Activated CD4-positive, alpha-beta T cell treated with anti-CD3 and anti-CD28 coated beads, Interleukin-10, Interleukin-2, amounts not matched to agents 100 ng/mL and 50 ng/mL, durations not matched to agents 16 hours and 8 hours (primary cell): ENCODE data around the gene HPS5.
"Not testable (repeated sequence)": the region's sequence is repeated elsewhere in the genome, so short reads cannot be mapped to it uniquely, and the experiment has no call there.

ENCODE experiments used
- DNase-seq: peaks from one replicate; pipeline ENCODE4 v3.0.0-alpha.2; 2020

The HPS5 gene

GRCh38 chr11:18315893-18316292 is 6.0 kb downstream of the HPS5 start:
- DNase-seq: no peak

GRCh38 chr11:18314784-18315523 is 7.0 kb downstream of the HPS5 start:
- no peak for DNase-seq

GRCh38 chr11:18313965-18314763 is 7.8 kb downstream of the HPS5 start:
- no peak for DNase-seq

- no peak for DNase-seq
Measured at GRCh38 chr11:18312663-18313420, 9.1 kb downstream of the HPS5 start.

GRCh38 chr11:18312012-18312411 is 9.9 kb downstream of the HPS5 start:
- no peak for DNase-seq

- no peak for DNase-seq
Measured at GRCh38 chr11:18310800-18311340, 11.1 kb downstream of the HPS5 start.

GRCh38 chr11:18309691-18310090 is 12.2 kb downstream of the HPS5 start:
- DNase-seq: no peak

GRCh38 chr11:18308242-18308641 is 13.7 kb downstream of the HPS5 start:
- no peak for DNase-seq

- no peak for DNase-seq
Measured at GRCh38 chr11:18307461-18308139, 14.3 kb downstream of the HPS5 start.

- no peak for DNase-seq
Measured at GRCh38 chr11:18304745-18305144, 17.2 kb downstream of the HPS5 start.

GRCh38 chr11:18299721-18300120 is 22.2 kb downstream of the HPS5 start:
- DNase-seq: no peak

GRCh38 chr11:18295316-18295715 is 26.6 kb downstream of the HPS5 start:
- DNase-seq: no peak

- DNase-seq: peak; percentile 64
Measured at GRCh38 chr11:18294862-18295261, 27.1 kb downstream of the HPS5 start.

GRCh38 chr11:18288911-18289310 is 33.0 kb downstream of the HPS5 start:
- no peak for DNase-seq

- DNase-seq: no peak
Measured at GRCh38 chr11:18285841-18286240, 36.1 kb downstream of the HPS5 start.

GRCh38 chr11:18282626-18283025 is 39.3 kb downstream of the HPS5 start:
- no peak for DNase-seq

- DNase-seq: peak; percentile 35
Measured at GRCh38 chr11:18280438-18281045, 41.4 kb downstream of the HPS5 start.

- no peak for DNase-seq
Measured at GRCh38 chr11:18277565-18278271, 44.2 kb downstream of the HPS5 start.

GRCh38 chr11:18271206-18271605 is 50.7 kb downstream of the HPS5 start:
- DNase-seq: no peak

GRCh38 chr11:18270102-18270501 is 51.8 kb downstream of the HPS5 start:
- DNase-seq: no peak

- DNase-seq: not testable (repeated sequence)
Measured at GRCh38 chr11:18269252-18269651, 52.7 kb downstream of the HPS5 start.
